Naive thymus-derived CD4-positive, alpha-beta T cell (primary cell): ENCODE data around the gene FAM149B1. TPM values are rescaled to one million over a fixed set of nuclear protein-coding genes. Genes with fewer than 3 reads are reported as not detected.
"Not testable (repeated sequence)": the region's sequence is repeated elsewhere in the genome, so short reads cannot be mapped to it uniquely, and the experiment has no call there.

Experiments used
- ATAC-seq: fragments of 150-1000 bp; cut with Tn5 transposase; 2 replicates; pipeline ENCODE4 v1.10.0; 2021; ENCODE audit warnings: mild to moderate bottlenecking, moderate library complexity
- CTCF ChIA-PET: fragments of 350-600 bp; sonication (Branson Sonifier 250); formaldehyde crosslinking; loops from one replicate; lab custom pipeline; 2021; ENCODE audit warnings: antibody characterized with exemption; lab: Charles Lee
- POLR2A ChIA-PET: fragments of 350-600 bp; sonication (Branson Sonifier 250); formaldehyde crosslinking; loops from one replicate; lab custom pipeline; 2021; ENCODE audit warnings: antibody characterized with exemption, inconsistent platforms; lab: Charles Lee
- DNase-seq, 9 donors: peaks; one replicate each; pipeline versions ENCODE4 v3.0.0 to v3.0.0-alpha.2; 2020 to 2022; ENCODE audit warnings: mixed read lengths in 1 of 9
- H3K27ac ChIP-seq: one replicate; pipeline ENCODE4 v1.7.0; 2013; ENCODE audit warnings: mild to moderate bottlenecking, low read depth, low read length, moderate library complexity
- H3K27me3 ChIP-seq, 2 donors: one replicate each; pipeline ENCODE4 v1.7.0; 2013; ENCODE audit warnings: low read length in 2 of 2, mild to moderate bottlenecking in 2 of 2, moderate library complexity in 2 of 2; ENCODE audit not compliant: control insufficient read depth in 2 of 2, insufficient read depth in 2 of 2
- H3K36me3 ChIP-seq, 3 experiments: 1 replicate in 2 of 3; 2 replicates in 1 of 3; pipeline ENCODE4 v1.7.0; 2013; ENCODE audit warnings: low read length in 3 of 3, mild to moderate bottlenecking in 3 of 3, moderate library complexity in 1 of 3; ENCODE audit not compliant: insufficient read depth in 3 of 3, control insufficient read depth in 2 of 3
- H3K4me1 ChIP-seq, 2 donors: one replicate each; pipeline ENCODE4 v1.7.0; 2013; ENCODE audit warnings: low read length in 2 of 2, mild to moderate bottlenecking in 2 of 2, moderate library complexity in 1 of 2; ENCODE audit not compliant: control insufficient read depth in 2 of 2, insufficient read depth in 2 of 2
- H3K4me3 ChIP-seq: 2 replicates; pipeline ENCODE4 v1.7.0; 2013; ENCODE audit warnings: mild to moderate bottlenecking, low read length
- H3K9me3 ChIP-seq, 3 experiments: 1 replicate in 2 of 3; 2 replicates in 1 of 3; pipeline ENCODE4 v1.7.0; 2013; ENCODE audit warnings: low read length in 3 of 3; ENCODE audit not compliant: control insufficient read depth in 2 of 3
- H3K27ac Mint-ChIP-seq, 9 donors: one replicate each; pipeline ENCODE4 v1.8.0; 2020 to 2022; ENCODE audit warnings: mixed read lengths in 9 of 9, mild to moderate bottlenecking in 8 of 9, moderate library complexity in 5 of 9, inconsistent platforms in 2 of 9
- H3K27me3 Mint-ChIP-seq, 5 donors: one replicate each; pipeline ENCODE4 v1.8.0; 2021 to 2022; ENCODE audit warnings: mixed read lengths in 5 of 5, mild to moderate bottlenecking in 1 of 5
- H3K36me3 Mint-ChIP-seq, 5 donors: one replicate each; pipeline ENCODE4 v1.8.0; 2020 to 2022; ENCODE audit warnings: mixed read lengths in 5 of 5, mild to moderate bottlenecking in 3 of 5, inconsistent platforms in 1 of 5
- H3K4me1 Mint-ChIP-seq, 7 donors: one replicate each; pipeline ENCODE4 v1.8.0; 2020 to 2022; ENCODE audit warnings: mixed read lengths in 7 of 7, mild to moderate bottlenecking in 3 of 7, inconsistent platforms in 1 of 7
- H3K4me3 Mint-ChIP-seq, 10 donors: one replicate each; pipeline ENCODE4 v1.8.0; 2020 to 2022; ENCODE audit warnings: mild to moderate bottlenecking in 10 of 10, mixed read lengths in 10 of 10, moderate library complexity in 6 of 10, inconsistent platforms in 2 of 10
- H3K9me3 Mint-ChIP-seq, 11 donors: one replicate each; pipeline ENCODE4 v1.8.0; 2020 to 2022; ENCODE audit warnings: mixed read lengths in 11 of 11, mild to moderate bottlenecking in 4 of 11, inconsistent platforms in 1 of 11, moderate library complexity in 1 of 11
- intact Hi-C, 2 donors: fragments of 100-400 bp; cut with micrococcal nuclease; formaldehyde crosslinking; loops; one replicate each; pipeline ENCODE4 v1.15.1; 2023
- polyA plus RNA-seq, 2 donors: library from polyadenylated mRNA; unstranded; fragments of 300-500 nt; fragmentation: Illumina TruSeq; gene quantifications; one replicate each; pipeline ENCODE4 v1.2.3, GENCODE V29; 2021
- total RNA-seq, 6 experiments: library from RNA in 5 of 6; stranded (reverse) in 5 of 6; gene quantifications; 1 replicate in 5 of 6; 2 replicates in 1 of 6; pipeline ENCODE4 v1.2.3 and lab custom pipeline; 2021 to 2026

The FAM149B1 gene
- total and polyA plus RNA-seq, 7 experiments from 2014 or later: 4.6 to 21.0 (median 15.8) TPM

- H3K27ac Mint-ChIP-seq: peak overlapping the region; percentile 91 to 97 (median 94)
- Histone ChIP-seq H3K36me3 (no peaks in the 10 kb centered on the region), H3K4me3 (peak overlapping the region; percentile 94), H3K4me1 (peaks cover 19 to 30% of the 10 kb centered on the region in 2 donors), H3K27ac (peak overlapping the region; percentile 92), H3K9me3 (no peaks in the 10 kb centered on the region), H3K27me3 (no peaks in the 10 kb centered on the region)
- intact Hi-C loops: loop anchor here (1.0 to 5.0 kb wide), 13 partner anchors 8 to 925 kb away; partner anchors contain the start of genes ANXA7 (in 2 of the 2), CFAP70 (in 2 of the 2), ECD (in 2 of the 2) and FAM149B1 (in 2 of the 2)
- H3K9me3 Mint-ChIP-seq: peaks cover 0 to 3% (median 0%) of the 10 kb centered on the region in 11 donors
- DNase-seq: peak in 2 of 9 donors; percentile 0 to 27
- H3K4me3 Mint-ChIP-seq: peak overlapping the region; percentile 95 to 100 (median 99)
- peaks cover 20 to 58% (median 44%) of the 10 kb centered on the region in 7 donors for H3K4me1 Mint-ChIP-seq
- ATAC-seq: peak; percentile 65
- H3K27me3 Mint-ChIP-seq: peaks cover 0 to 2% (median 0%) of the 10 kb centered on the region in 5 donors
- ChIA-PET POLR2A (interaction anchor here (0.6 to 2.0 kb wide), 16 partner anchors 18 to 1906 kb away, joined by 3 to 9 read pairs (median 3); partner anchors contain the start of gene CFAP70), CTCF (no interaction called here)
- peaks cover 0 to 20% (median 5%) of the 10 kb centered on the region in 5 donors for H3K36me3 Mint-ChIP-seq
Measured at GRCh38 chr10:73251683-73252444, 83.9 kb downstream of the FAM149B1 start.

GRCh38 chr10:73252445-73253224, 84.7 kb downstream of the FAM149B1 start, which contains the start of gene MRPS16:
Gene MRPS16, minus strand, starts transcription at chr10:73252644. Its CDS starts 162 bp downstream, at chr10:73252482.
- peak within 1 kb of the TSS; percentile 92 for H3K27ac ChIP-seq
- H3K27ac Mint-ChIP-seq: peak within 1 kb of the TSS; percentile 91 to 97 (median 94)
- peaks cover 18 to 26% of the 10 kb centered on the region in 2 donors for H3K4me1 ChIP-seq
- intact Hi-C loops: loop anchor here (1.0 to 5.0 kb wide), 13 partner anchors 8 to 924 kb away; partner anchors contain the start of genes ANXA7 (in 2 of the 2), CFAP70 (in 2 of the 2), ECD (in 2 of the 2) and FAM149B1 (in 2 of the 2)
- CTCF ChIA-PET: interaction anchor here (0.6 kb wide), 1 partner anchor 1417 kb away, joined by 4 read pairs; no protein-coding TSS in a partner anchor
- H3K4me1 Mint-ChIP-seq: peaks cover 19 to 50% (median 37%) of the 10 kb centered on the region in 7 donors
- peaks cover 0 to 20% (median 5%) of the 10 kb centered on the region in 5 donors for H3K36me3 Mint-ChIP-seq
- no peaks in the 10 kb centered on the region for H3K27me3 ChIP-seq
- peak; percentile 75 to 95 (median 93) for DNase-seq
- peaks cover 0 to 2% (median 0%) of the 10 kb centered on the region in 5 donors for H3K27me3 Mint-ChIP-seq
- peaks cover 0 to 3% (median 0%) of the 10 kb centered on the region in 11 donors for H3K9me3 Mint-ChIP-seq
- ATAC-seq: peak; percentile 98
- no peaks in the 10 kb centered on the region for H3K36me3 ChIP-seq
- POLR2A ChIA-PET: interaction anchor here (0.6 to 2.0 kb wide), 16 partner anchors 18 to 1907 kb away, joined by 3 to 9 read pairs (median 4); partner anchors contain the start of gene CFAP70
- peak within 1 kb of the TSS; percentile 94 for H3K4me3 ChIP-seq
- H3K9me3 ChIP-seq: no peaks in the 10 kb centered on the region
- H3K4me3 Mint-ChIP-seq: peak within 1 kb of the TSS; percentile 95 to 100 (median 99)

GRCh38 chr10:73253225-73253555, 85.3 kb downstream of the FAM149B1 start:
- peak overlapping the region; percentile 94 for H3K4me3 ChIP-seq
- peaks cover 0 to 20% (median 5%) of the 10 kb centered on the region in 5 donors for H3K36me3 Mint-ChIP-seq
- ATAC-seq: no peak

GRCh38 chr10:73258612-73259011, 90.7 kb downstream of the FAM149B1 start:
- H3K27me3 ChIP-seq, ATAC-seq, H3K9me3 ChIP-seq, H3K36me3 Mint-ChIP-seq, H3K4me3 ChIP-seq, H3K36me3 ChIP-seq, DNase-seq, CTCF ChIA-PET, H3K27me3 Mint-ChIP-seq, H3K4me1 Mint-ChIP-seq, H3K9me3 Mint-ChIP-seq, H3K27ac Mint-ChIP-seq, H3K27ac ChIP-seq, intact Hi-C loops, H3K4me3 Mint-ChIP-seq, H3K4me1 ChIP-seq: not testable (repeated sequence)
- POLR2A ChIA-PET: interaction anchor here (0.5 kb wide), 1 partner anchor 280 kb away, joined by 3 read pairs; no protein-coding TSS in a partner anchor

More at GRCh38 chr10:73253225-73253555, 85.3 kb downstream of the FAM149B1 start:
- Mint-ChIP-seq H3K27ac (peak overlapping the region; percentile 91 to 97 (median 94)), H3K27me3 (peaks cover 0 to 2% (median 0%) of the 10 kb centered on the region in 5 donors), H3K4me3 (peak overlapping the region; percentile 95 to 100 (median 99)), H3K4me1 (peaks cover 16 to 45% (median 33%) of the 10 kb centered on the region in 7 donors), H3K9me3 (peaks cover 0 to 3% (median 0%) of the 10 kb centered on the region in 11 donors)
- CTCF ChIA-PET: interaction anchor here (0.6 to 1.3 kb wide), 2 partner anchors 11 to 1418 kb away, joined by 4 read pairs; no protein-coding TSS in a partner anchor
- intact Hi-C loops: loop anchor here (2.0 to 5.0 kb wide), 4 partner anchors 106 to 924 kb away; partner anchors contain the start of genes CFAP70 (in 1 of the 2) and NUDT13 (in 1 of the 2)
- peak overlapping the region; percentile 92 for H3K27ac ChIP-seq
- H3K4me1 ChIP-seq: peaks cover 15 to 22% of the 10 kb centered on the region in 2 donors
- peak in 2 of 9 donors; percentile 18 to 20 for DNase-seq
- H3K36me3 ChIP-seq: no peaks in the 10 kb centered on the region
- no peaks in the 10 kb centered on the region for H3K27me3 ChIP-seq
- no peaks in the 10 kb centered on the region for H3K9me3 ChIP-seq
- POLR2A ChIA-PET: interaction anchor here (0.7 to 2.0 kb wide), 10 partner anchors 19 to 519 kb away, joined by 3 to 8 read pairs (median 4); partner anchors contain the start of gene CFAP70

GRCh38 chr10:73261362-73261995, 93.6 kb downstream of the FAM149B1 start:
- Histone ChIP-seq H3K4me1 (no peaks in the 10 kb centered on the region), H3K27me3 (no peaks in the 10 kb centered on the region), H3K4me3 (no peak overlapping the region), H3K9me3 (no peaks in the 10 kb centered on the region), H3K36me3 (no peaks in the 10 kb centered on the region), H3K27ac (no peak overlapping the region)
- ATAC-seq (no peak), DNase-seq (no peak)
- Mint-ChIP-seq H3K9me3 (peaks cover 0 to 9% (median 4%) of the 10 kb centered on the region in 11 donors), H3K36me3 (peaks cover 0 to 5% (median 0%) of the 10 kb centered on the region in 5 donors), H3K4me1 (peaks cover 0 to 8% (median 0%) of the 10 kb centered on the region in 7 donors), H3K27me3 (peaks cover 0 to 5% (median 0%) of the 10 kb centered on the region in 5 donors), H3K27ac (no peak overlapping the region), H3K4me3 (no peak overlapping the region)
- CTCF ChIA-PET: no interaction called here
- intact Hi-C loops: no loop called here
- POLR2A ChIA-PET: interaction anchor here (2.4 kb wide), 1 partner anchor 15 kb away, joined by 7 read pairs; the partner anchor contains the start of gene DNAJC9
